HEK293T (cell line): ENCODE results near the gene RUNX3.

Source experiments
- CTCF ChIA-PET: fragments of 350-600 bp; formaldehyde crosslinking; extraction: SDS; loops from one replicate; lab custom pipeline; 2021; ENCODE audit warnings: antibody characterized with exemption, inconsistent platforms; lab: Yijun Ruan, JAX
- POLR2A ChIA-PET: fragments of 350-600 bp; formaldehyde crosslinking; extraction: SDS; loops from one replicate; lab custom pipeline; 2020; ENCODE audit warnings: antibody characterized with exemption, inconsistent platforms; lab: Yijun Ruan, JAX
- DNase-seq: peaks from one replicate; pipeline ENCODE4 v3.0.0; 2012; ENCODE audit warnings: mixed read lengths; ENCODE audit errors: extremely low spot score
- ARNT ChIP-seq: fragments of 450-650 bp; IDR thresholded peaks from 2 replicates; pipeline ENCODE4 v1.6.1; 2017; ENCODE audit warnings: mild to moderate bottlenecking
- BHLHE40 ChIP-seq: fragments of 450-650 bp; IDR thresholded peaks from 2 replicates; pipeline ENCODE4 v1.6.1; 2016; ENCODE audit warnings: mild to moderate bottlenecking, moderate library complexity, borderline replicate concordance
- CTBP1 ChIP-seq: fragments of 450-650 bp; IDR thresholded peaks from 2 replicates; pipeline ENCODE4 v1.6.1; 2016; ENCODE audit warnings: borderline replicate concordance
- ELF4 ChIP-seq: fragments of 450-650 bp; IDR thresholded peaks from 2 replicates; pipeline ENCODE4 v1.6.1; 2017; ENCODE audit warnings: antibody characterized with exemption
- FOXA1 ChIP-seq: fragments of 450-650 bp; IDR thresholded peaks from 2 replicates; pipeline ENCODE4 v1.6.1; 2016; ENCODE audit warnings: mild to moderate bottlenecking
- FOXK2 ChIP-seq: fragments of 450-650 bp; IDR thresholded peaks from 2 replicates; pipeline ENCODE4 v1.6.1; 2016; ENCODE audit warnings: mild to moderate bottlenecking
- FOXM1 ChIP-seq: fragments of 450-650 bp; IDR thresholded peaks from 2 replicates; pipeline ENCODE4 v1.6.1; 2017; ENCODE audit warnings: mild to moderate bottlenecking, borderline replicate concordance
- HDGF ChIP-seq: fragments of 450-650 bp; IDR thresholded peaks from 2 replicates; pipeline ENCODE4 v1.6.1; 2017; ENCODE audit warnings: antibody characterized with exemption, borderline replicate concordance
- L3MBTL2 ChIP-seq: fragments of 450-650 bp; conservative IDR thresholded peaks from 2 replicates; pipeline ENCODE4 v1.6.1; 2016; ENCODE audit warnings: mild to moderate bottlenecking
- LEF1 ChIP-seq: fragments of 450-650 bp; IDR thresholded peaks from 2 replicates; pipeline ENCODE4 v1.6.1; 2017; ENCODE audit warnings: mild to moderate bottlenecking, borderline replicate concordance
- NFRKB ChIP-seq: fragments of 450-650 bp; IDR thresholded peaks from 2 replicates; pipeline ENCODE4 v1.6.1; 2016; ENCODE audit warnings: mild to moderate bottlenecking, moderate library complexity
- PKNOX1 ChIP-seq: fragments of 450-650 bp; IDR thresholded peaks from 2 replicates; pipeline ENCODE4 v1.6.1; 2016
- SP1 ChIP-seq: fragments of 450-650 bp; IDR thresholded peaks from 2 replicates; pipeline ENCODE4 v1.6.1; 2017
- SUZ12 ChIP-seq: fragments of 450-650 bp; IDR thresholded peaks from 2 replicates; pipeline ENCODE4 v1.6.1; 2016; ENCODE audit warnings: mild to moderate bottlenecking
- TARDBP ChIP-seq: fragments of 450-650 bp; IDR thresholded peaks from 2 replicates; pipeline ENCODE4 v1.6.1; 2016
- ZNF384 ChIP-seq: fragments of 450-650 bp; IDR thresholded peaks from 2 replicates; pipeline ENCODE4 v1.6.1; 2016

Gene RUNX3

GRCh38 chr1:24963943-24964693, 34.0 kb upstream of the RUNX3 start:
- DNase-seq = no peak
- CTCF ChIA-PET = no interaction called here
- TF ChIP-seq FOXM1 = no peak
- POLR2A ChIA-PET = no interaction called here

DNA sequence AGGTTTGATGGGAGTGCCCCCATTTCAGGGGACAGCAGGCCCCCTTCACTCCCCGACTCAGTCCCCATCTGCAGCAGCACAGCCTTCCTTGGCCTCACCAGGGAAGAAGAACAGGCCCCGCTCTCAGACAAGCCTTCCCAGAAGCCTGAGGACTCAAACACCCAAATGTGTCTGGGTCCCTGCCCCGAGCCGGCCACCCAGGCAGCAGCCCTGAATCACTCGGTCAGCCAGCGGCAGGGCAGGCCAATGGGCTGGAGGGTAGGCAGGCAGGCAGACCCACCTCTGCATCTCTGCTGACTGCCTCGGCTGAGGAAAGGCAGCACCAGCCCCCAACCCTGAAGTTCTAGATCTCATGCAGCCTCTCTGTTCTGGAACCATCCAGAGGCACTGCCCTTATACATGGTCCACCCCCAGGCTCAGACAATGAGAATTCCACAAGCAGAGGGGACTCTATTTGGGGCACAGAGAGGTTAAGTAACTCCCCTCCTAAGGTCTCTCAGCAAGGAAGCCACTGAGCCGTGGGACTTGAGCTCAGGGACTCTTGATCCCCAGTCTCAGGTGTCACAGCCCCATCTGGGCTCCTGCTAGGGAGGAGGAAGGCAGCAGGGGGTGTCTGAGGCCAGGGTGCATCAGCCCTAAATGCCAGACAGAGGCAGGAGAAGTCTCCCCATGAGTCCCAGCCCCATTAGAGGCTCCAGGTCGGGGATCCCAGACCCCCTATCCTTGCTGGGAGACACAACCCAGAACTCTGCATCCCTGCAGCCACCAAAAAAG, 33.2 kb upstream of the RUNX3 start:
- ChIA-PET POLR2A (no interaction called here), CTCF (no interaction called here)
- no peak for DNase-seq
- TF ChIP-seq CTBP1 (no peak), SP1 (no peak), ARNT (no peak), ELF4 (no peak), FOXK2 (no peak), SUZ12 (no peak), FOXA1 (no peak), ZNF384 (no peak), BHLHE40 (no peak), TARDBP (no peak), LEF1 (no peak)

DNA sequence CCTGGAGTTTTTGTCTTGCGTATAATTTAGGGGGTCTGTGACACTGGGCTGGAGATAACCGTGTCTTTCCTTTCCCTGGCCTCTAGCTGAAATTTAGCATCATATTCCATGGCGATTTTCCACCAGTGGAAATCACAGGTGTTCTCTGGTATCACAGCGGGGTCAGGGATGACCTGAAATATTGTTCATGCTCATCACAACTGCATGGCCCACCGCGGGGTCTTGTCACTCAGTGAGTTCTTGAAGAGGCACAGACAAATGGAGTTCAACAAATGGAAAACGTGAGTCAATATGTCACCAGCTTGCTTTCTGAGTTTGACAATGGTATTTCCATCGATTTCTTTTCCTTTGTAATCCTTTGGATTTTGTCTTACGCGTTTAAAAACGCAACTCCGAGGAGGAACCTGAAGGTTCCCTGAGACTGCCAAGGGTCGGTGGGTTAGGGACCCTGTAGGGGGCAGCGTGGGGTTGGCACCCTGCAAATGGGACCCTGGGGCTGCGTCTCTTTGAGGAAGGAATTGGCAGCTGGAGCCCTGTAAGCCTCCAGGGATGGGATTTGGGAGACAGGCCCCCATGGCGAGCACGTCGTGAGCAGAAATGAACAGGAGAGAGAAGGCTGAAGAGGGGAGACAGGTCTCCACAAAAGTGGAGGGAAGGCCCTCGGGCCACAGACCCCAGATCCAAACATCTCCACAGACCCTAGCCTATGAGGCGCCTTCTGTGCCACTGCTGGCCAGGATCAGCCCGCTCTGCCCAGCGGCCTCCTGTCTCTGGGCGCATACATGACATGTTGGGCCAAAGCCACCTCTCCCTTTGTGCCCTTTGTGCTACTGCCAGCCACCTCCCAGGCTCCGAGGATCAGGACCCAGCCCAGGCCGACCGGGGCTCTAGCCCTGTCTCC, 32.1 kb upstream of the RUNX3 start:
- TF ChIP-seq BHLHE40 (no peak), NFRKB (no peak), SUZ12 (no peak), PKNOX1 (no peak), CTBP1 (no peak), L3MBTL2 (no peak), LEF1 (no peak), FOXK2 (no peak), ELF4 (no peak), FOXM1 (no peak), SP1 (no peak), ARNT (no peak), ZNF384 (no peak), FOXA1 (no peak), TARDBP (no peak), HDGF (no peak)
- POLR2A ChIA-PET = no interaction called here
- no peak for DNase-seq
- CTCF ChIA-PET = no interaction called here

DNA sequence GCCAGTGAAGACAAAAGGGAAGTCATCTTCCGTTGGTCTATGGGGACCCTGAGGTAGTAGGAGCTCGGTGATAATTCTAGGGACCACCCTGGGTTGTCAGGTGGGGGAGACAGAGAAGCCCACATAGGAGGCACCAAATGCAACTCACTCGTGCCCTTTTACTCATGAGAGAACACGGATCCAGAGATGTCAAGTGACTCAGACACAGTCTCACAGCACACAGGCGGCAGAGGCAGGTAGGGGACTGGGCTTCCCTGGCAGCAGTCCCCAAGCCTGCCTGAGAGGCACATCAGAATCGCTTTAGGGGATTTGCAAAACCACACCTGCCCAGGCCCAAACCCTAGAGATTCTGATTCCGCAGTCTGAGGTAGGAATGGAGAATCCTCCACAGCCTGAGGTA, 31.3 kb upstream of the RUNX3 start:
- no peak for DNase-seq
- ChIA-PET POLR2A (no interaction called here), CTCF (no interaction called here)
- no peak for TF ChIP-seq L3MBTL2
- no peak for TF ChIP-seq CTBP1
- TF ChIP-seq SP1 = no peak
- no peak for TF ChIP-seq BHLHE40
- no peak for TF ChIP-seq FOXK2
- TF ChIP-seq ELF4 = no peak
- no peak for TF ChIP-seq PKNOX1
- TF ChIP-seq NFRKB = no peak
- TF ChIP-seq HDGF = no peak
- TF ChIP-seq ARNT = no peak
- TF ChIP-seq FOXM1 = no peak
- no peak for TF ChIP-seq LEF1
- no peak for TF ChIP-seq FOXA1
- no peak for TF ChIP-seq TARDBP
- no peak for TF ChIP-seq SUZ12
- TF ChIP-seq ZNF384 = no peak

GRCh38 chr1:24960071-24960801, 30.2 kb upstream of the RUNX3 start:
- TF ChIP-seq CTBP1 = no peak
- TF ChIP-seq FOXK2 = no peak
- TF ChIP-seq FOXA1 = no peak
- TF ChIP-seq ELF4 = no peak
- no peak for TF ChIP-seq SUZ12
- TF ChIP-seq FOXM1 = no peak
- TF ChIP-seq PKNOX1 = no peak
- TF ChIP-seq ZNF384 = no peak
- no peak for TF ChIP-seq TARDBP
- no peak for TF ChIP-seq SP1
- no peak for TF ChIP-seq ARNT
- no peak for TF ChIP-seq HDGF
- TF ChIP-seq BHLHE40 = no peak
- no peak for TF ChIP-seq LEF1
- TF ChIP-seq NFRKB = no peak
- no peak for TF ChIP-seq L3MBTL2
- CTCF ChIA-PET = no interaction called here
- no peak for DNase-seq
- POLR2A ChIA-PET = no interaction called here
